GM19238 (cell line): ENCODE data around the gene DAD1.
"Not testable (repeated sequence)": the region's sequence is repeated elsewhere in the genome, so short reads cannot be mapped to it uniquely, and the experiment has no call there.

Source experiments
- DNase-seq: peaks from one replicate; pipeline ENCODE4 v3.0.0; 2011; ENCODE audit warnings: low spot score; ENCODE audit not compliant: insufficient read length

DAD1 gene

GRCh38 chr14:22569106-22569736, 19.8 kb downstream of the DAD1 start:
- no peak for DNase-seq

GRCh38 chr14:22567437-22567836, 21.6 kb downstream of the DAD1 start:
- DNase-seq, result no peak

- DNase-seq, result no peak
Observed at GRCh38 chr14:22566845-22567244, 22.2 kb downstream of the DAD1 start.

- DNase-seq, result not testable (repeated sequence)
Observed at GRCh38 chr14:22566266-22566665, 22.8 kb downstream of the DAD1 start.

- DNase-seq, result no peak
Observed at GRCh38 chr14:22565391-22565945, 23.6 kb downstream of the DAD1 start.

- no peak for DNase-seq
Observed at GRCh38 chr14:22564463-22564862, 24.6 kb downstream of the DAD1 start.

- no peak for DNase-seq
Observed at GRCh38 chr14:22563987-22564386, 25.0 kb downstream of the DAD1 start.

- no peak for DNase-seq
Observed at GRCh38 chr14:22561661-22562579, 27.1 kb downstream of the DAD1 start.

- no peak for DNase-seq
Observed at GRCh38 chr14:22561366-22561660, 27.7 kb downstream of the DAD1 start.

- no peak for DNase-seq
Observed at GRCh38 chr14:22560662-22561365, 28.2 kb downstream of the DAD1 start.

- no peak for DNase-seq
Observed at GRCh38 chr14:22559041-22559440, 30.0 kb downstream of the DAD1 start.

GRCh38 chr14:22558221-22558913, 30.7 kb downstream of the DAD1 start:
- DNase-seq, result no peak

- no peak for DNase-seq
Observed at GRCh38 chr14:22557846-22558220, 31.2 kb downstream of the DAD1 start.

- peak; percentile 54 for DNase-seq
Observed at GRCh38 chr14:22556990-22557623, 31.9 kb downstream of the DAD1 start.

- DNase-seq, result peak; percentile 68
Observed at GRCh38 chr14:22556021-22556989, 32.7 kb downstream of the DAD1 start.

- DNase-seq, result no peak
Observed at GRCh38 chr14:22555384-22556011, 33.5 kb downstream of the DAD1 start.

GRCh38 chr14:22554498-22555383, 34.3 kb downstream of the DAD1 start:
- DNase-seq, result no peak

- DNase-seq, result not testable (repeated sequence)
Observed at GRCh38 chr14:22553861-22554497, 35.0 kb downstream of the DAD1 start.
